ENCODE measurements around the gene GPC2.
"Not testable (repeated sequence)": the region's sequence is repeated elsewhere in the genome, so short reads cannot be mapped to it uniquely, and the experiment has no call there.

Gene GPC2

GRCh38 chr7:100148225-100148558 lies 29.0 kb downstream of the GPC2 start:
- DNase-seq: no peak

- no peak for DNase-seq
Observed at GRCh38 chr7:100147278-100147677, 29.9 kb downstream of the GPC2 start.

- not testable (repeated sequence) for DNase-seq
Observed at GRCh38 chr7:100146350-100146749, 30.8 kb downstream of the GPC2 start.

DNA sequence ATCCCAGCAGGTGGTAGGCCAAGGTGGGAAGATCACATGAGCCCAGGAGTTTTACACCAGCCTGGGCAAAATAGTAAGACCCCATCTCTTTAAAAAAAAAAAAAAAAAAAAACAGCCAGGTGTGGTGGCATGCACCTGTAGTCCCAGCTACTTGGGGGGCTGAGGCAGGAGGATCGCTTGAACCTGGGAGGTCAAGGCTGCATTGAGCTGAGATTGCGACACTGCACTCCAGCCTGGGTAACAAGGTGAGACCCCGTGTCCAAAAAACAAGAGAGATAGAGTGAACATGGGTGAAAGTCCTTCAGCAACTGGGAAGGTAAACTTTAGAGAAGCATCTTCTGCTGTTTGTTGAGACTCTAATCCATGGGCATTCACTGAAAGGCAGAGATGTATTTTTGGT lies 34.7 kb downstream of the GPC2 start:
- DNase-seq: no peak

DNA sequence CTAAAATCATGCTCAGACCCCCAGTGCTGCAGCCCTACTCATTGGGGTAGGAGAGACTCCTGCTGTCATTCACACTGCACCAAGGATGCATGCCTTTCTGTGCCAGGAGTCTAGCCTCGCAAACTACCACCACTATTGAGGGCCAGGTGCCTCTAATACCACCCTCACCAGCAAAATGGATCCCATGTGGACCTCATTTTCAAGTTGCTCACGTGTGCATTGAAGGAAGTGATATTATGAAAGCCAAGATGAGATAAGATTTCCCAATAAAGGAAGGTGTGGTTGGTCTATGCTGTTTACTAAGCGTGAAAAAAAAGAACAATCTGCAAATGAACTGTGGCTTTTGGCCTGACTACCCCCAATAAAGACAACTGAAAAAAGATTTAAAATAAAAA lies 35.6 kb downstream of the GPC2 start:
- no peak for DNase-seq

- DNase-seq: no peak
Observed at GRCh38 chr7:100137851-100138760, 39.1 kb downstream of the GPC2 start.

DNA sequence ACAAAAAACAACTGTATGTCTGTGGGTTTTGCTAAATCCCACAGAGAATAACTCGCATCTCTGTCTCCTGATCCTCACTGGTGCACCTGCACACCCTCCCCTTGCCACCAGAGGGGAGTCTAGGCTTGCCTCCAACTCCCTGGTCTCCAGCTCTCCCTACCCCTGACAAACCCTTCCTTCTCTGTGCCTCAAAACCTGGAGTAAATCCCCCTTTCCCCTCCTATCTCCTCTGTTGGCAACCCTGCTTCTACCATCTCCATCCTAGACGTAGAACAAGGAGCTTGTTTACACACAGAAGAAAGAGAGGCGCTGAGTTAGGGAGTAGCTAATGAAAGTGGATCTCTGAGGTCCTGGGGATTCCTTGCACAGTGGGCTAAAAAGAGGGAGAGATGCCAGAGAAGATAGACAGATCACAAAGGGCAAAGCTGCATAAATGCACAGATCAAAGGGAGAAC lies 44.5 kb downstream of the GPC2 start:
- peak; percentile 61 to 74 for DNase-seq

GRCh38 chr7:100132126-100132525 lies 45.1 kb downstream of the GPC2 start:
- peak in 1 of 2 experiments; percentile 25 for DNase-seq

GRCh38 chr7:100130608-100131453 lies 46.4 kb downstream of the GPC2 start:
- peak; percentile 43 to 70 for DNase-seq

- DNase-seq: not testable (repeated sequence)
Observed at GRCh38 chr7:100130220-100130607, 47.0 kb downstream of the GPC2 start.

GRCh38 chr7:100128637-100128963 lies 48.6 kb downstream of the GPC2 start:
- DNase-seq: no peak

DNA sequence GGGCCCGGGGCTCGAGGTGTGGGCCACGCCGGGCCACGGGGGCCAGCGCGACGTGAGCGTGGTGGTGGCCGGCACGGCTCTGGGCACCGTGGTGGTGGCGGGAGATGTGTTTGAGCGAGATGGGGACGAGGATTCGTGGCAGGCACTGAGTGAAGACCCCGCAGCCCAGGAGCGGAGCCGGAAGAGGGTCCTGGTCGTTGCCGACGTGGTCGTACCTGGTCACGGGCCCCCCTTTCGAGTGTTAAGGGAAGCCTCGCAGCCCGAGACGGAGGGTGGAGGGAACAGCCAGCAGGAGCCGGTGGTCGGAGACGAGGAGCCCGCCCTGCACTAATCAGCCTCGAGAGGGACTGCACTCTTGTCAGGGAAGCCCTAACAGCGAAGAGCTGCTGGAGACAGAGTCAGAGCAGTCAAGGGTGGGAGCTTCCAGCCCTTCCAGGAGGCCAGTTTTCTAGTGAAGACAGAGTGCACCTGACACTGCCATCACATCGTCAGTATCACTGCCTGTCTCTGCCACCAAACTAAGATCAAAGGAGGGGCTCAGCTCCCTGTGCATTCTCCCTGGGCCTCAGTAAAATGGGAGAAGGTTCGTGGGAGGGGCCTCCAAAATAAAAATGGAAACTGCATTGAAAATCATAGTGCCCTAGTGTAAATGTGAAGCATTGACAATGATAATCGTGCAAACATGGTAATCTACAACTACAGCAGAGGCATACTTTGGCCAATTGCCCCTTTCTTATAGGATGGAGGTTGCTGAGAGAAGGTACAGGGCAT lies 49.1 kb downstream of the GPC2 start:
- DNase-seq: peak in 1 of 2 experiments; percentile 7

DNA sequence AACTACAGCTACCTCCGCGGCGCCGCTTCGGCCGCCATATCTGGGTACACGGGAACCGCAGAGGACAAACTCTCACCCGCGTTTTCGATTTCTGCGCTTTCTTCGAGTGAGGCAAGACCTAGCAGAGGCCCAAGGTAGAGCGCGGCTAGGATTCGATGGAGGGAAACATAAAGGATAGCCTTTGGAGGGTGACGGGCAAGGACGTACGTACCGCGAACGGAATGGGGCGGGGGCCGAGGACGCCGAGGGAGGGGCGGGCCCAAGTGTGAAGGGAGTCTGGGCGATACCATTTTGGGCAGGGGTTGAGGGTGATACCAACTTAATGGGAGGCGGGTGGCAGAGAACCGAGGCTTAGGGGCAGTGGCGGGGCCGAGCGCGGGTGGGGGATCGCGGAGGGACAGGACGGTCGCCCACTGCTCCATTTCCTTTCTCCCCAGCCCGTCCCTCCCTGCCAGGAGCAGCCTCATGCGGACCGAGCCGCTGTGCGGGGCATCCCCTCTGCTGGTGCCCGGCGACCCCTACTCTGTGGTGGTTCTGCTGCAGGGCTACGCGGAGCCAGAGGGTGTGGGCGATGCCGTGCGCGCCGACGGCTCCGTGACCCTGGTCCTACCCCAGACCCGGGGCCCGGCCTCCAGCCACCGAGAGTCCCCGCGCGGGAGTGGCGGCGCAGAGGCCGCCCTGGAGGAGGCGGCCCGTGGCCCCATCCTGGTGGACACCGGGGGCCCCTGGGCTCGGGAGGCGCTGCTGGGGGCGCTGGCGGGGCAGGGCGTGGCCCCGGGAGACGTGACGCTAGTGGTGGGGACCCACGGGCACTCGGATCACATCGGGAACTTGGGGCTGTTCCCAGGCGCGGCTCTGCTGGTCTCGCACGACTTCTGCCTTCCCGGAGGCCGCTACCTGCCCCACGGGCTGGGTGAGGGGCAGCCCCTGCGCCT lies 50.0 kb downstream of the GPC2 start, which contains the start of gene MBLAC1:
TSS of gene MBLAC1 (plus strand) at position 37 of the 935 bp plus-strand sequence. CDS start at position 466, 429 bp downstream.
- DNase-seq: peak; percentile 71 to 81

- no peak for DNase-seq
Observed at GRCh38 chr7:100126239-100126930, 50.8 kb downstream of the GPC2 start.

DNA sequence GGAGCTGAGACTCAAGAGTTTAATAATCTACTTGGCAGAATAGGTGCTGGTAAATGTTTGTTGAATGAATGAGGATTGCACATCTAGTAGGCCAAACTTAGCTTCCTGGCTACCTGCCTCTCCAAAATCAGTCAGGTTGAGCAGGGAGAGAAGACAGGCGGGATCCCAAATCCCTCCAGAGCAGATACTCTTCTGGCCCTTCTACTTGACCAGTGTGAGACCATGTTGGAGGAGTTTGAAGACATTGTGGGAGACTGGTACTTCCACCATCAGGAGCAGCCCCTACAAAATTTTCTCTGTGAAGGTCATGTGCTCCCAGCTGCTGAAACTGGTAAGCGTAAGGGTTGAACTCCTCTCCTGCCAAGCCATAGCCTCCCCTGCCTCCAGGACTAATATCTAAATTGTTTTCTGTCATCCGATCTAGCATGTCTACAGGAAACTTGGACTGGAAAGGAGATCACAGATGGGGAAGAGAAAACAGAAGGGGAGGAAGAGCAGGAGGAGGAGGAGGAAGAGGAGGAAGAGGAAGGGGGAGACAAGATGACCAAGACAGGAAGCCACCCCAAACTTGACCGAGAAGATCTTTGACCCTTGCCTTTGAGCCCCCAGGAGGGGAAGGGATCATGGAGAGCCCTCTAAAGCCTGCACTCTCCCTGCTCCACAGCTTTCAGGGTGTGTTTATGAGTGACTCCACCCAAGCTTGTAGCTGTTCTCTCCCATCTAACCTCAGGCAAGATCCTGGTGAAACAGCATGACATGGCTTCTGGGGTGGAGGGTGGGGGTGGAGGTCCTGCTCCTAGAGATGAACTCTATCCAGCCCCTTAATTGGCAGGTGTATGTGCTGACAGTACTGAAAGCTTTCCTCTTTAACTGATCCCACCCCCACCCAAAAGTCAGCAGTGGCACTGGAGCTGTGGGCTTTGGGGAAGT lies 52.6 kb downstream of the GPC2 start:
- no peak for DNase-seq

- DNase-seq: no peak
Observed at GRCh38 chr7:100122568-100122967, 54.6 kb downstream of the GPC2 start.

DNA sequence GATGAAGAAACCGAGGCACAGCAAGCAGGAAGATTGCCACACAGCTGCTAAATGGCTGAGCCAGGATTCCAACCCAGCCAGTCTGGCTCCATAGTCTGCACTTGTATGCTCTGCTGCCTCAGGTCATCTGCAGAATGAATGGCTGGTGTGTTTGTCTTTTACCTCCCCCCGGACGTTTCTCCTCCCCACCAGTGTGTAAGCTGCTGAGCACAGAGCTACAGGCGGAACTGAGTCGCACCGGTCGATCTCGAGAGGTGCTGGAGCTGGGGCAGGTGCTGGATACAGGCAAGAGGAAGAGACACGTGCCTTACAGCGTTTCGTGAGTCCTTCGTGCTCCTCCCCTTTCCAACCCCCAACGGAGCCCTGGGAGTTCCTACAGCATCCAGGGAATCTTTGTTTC lies 55.1 kb downstream of the GPC2 start:
- peak; percentile 92 to 93 for DNase-seq

DNA sequence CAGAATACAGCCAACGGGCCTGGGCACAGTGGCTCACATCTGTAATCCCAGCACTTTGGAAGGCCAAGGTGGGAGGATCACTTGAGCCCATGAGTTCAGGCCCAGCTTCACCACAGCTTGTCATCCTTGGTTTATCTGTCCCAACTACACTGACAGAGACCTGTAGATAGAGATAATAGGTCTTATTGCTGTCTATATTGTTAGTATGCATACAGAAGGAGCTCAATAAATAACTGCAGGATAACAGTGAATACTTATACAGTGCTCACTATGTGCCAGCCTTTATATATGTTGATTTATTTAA lies 56.5 kb downstream of the GPC2 start:
- no peak for DNase-seq

- DNase-seq: peak; percentile 35 to 56
Observed at GRCh38 chr7:100119970-100120732, 57.0 kb downstream of the GPC2 start.

All from SHP77 (cell line).